Pons (tissue), 1 donor: ENCODE data around the gene DAB2IP.
A peak's percentile ranks its signal among the peaks of the same experiment; 100 is the strongest.
"Not testable (repeated sequence)": the region's sequence is repeated elsewhere in the genome, so short reads cannot be mapped to it uniquely, and the experiment has no call there.

Source experiments
- DNase-seq: peaks from one replicate; pipeline ENCODE4 v3.0.0-alpha.2; 2016; ENCODE audit warnings: low spot score

DAB2IP gene

DNA sequence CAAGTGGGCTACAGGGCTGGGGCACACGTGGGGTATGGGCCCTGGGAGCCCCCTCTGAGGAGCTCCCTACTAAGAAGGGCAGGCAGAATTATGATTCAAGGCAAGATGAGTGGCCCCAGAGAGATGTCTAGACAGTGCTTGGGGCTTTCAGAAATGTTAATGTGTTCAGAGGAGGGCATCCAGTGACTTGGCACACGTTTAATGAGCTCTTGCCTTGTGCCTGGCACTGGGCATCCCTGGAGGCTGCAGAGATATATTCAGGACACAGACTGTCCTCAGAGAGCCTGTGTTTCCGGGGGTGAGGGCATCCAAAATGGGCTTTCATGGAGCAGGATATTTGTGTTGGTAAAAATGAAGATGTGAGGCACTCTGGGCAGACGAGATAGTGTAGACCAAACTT is 25.4 kb upstream of the DAB2IP start:
- no peak for DNase-seq

- no peak for DNase-seq
Observed at GRCh38 chr9:121627427-121627826, 24.0 kb upstream of the DAB2IP start.

- DNase-seq = no peak
Observed at GRCh38 chr9:121628401-121628800, 23.0 kb upstream of the DAB2IP start.

DNA sequence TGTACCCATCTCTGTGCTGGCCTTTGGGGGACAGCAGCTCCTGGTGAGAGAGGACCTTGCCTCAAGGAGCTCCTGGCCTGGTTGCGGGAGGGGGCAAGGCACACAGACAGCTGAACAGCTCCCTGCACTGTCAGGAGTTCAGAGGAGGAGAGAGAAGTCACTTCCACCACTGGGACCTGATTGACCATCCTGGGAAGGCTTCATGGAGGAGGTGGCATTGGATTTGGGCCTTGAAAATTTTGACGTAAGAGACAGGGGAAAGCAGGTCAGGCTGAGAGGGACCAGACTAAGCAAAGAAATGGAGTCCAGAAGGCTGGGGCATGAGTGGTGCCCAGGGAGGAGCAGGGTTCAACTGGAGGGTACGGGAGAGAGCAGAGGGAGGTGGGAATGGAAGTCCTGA is 20.3 kb upstream of the DAB2IP start:
- no peak for DNase-seq

GRCh38 chr9:121631978-121632418 is 19.4 kb upstream of the DAB2IP start:
- no peak for DNase-seq

- no peak for DNase-seq
Observed at GRCh38 chr9:121633119-121633714, 18.2 kb upstream of the DAB2IP start.

DNA sequence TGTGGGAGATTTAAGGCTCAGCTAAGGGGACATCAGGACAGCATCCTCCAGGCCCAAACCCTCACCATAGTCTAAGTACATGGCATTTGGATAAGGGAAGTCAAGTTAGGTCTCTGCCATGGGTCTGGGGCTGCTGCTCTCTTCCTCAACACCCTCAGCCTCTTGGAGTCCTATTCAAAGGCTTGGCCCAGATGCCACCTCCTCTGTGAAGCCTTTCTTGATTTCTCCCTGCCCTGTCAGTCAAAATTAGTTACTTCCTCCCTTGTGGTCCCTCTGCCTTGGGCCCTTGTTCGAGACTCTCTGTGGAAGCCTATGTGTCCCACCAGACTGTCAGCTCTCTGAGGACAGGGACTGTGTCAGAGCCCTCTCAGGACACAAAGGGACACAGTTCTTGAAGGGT is 17.7 kb upstream of the DAB2IP start:
- no peak for DNase-seq

DNA sequence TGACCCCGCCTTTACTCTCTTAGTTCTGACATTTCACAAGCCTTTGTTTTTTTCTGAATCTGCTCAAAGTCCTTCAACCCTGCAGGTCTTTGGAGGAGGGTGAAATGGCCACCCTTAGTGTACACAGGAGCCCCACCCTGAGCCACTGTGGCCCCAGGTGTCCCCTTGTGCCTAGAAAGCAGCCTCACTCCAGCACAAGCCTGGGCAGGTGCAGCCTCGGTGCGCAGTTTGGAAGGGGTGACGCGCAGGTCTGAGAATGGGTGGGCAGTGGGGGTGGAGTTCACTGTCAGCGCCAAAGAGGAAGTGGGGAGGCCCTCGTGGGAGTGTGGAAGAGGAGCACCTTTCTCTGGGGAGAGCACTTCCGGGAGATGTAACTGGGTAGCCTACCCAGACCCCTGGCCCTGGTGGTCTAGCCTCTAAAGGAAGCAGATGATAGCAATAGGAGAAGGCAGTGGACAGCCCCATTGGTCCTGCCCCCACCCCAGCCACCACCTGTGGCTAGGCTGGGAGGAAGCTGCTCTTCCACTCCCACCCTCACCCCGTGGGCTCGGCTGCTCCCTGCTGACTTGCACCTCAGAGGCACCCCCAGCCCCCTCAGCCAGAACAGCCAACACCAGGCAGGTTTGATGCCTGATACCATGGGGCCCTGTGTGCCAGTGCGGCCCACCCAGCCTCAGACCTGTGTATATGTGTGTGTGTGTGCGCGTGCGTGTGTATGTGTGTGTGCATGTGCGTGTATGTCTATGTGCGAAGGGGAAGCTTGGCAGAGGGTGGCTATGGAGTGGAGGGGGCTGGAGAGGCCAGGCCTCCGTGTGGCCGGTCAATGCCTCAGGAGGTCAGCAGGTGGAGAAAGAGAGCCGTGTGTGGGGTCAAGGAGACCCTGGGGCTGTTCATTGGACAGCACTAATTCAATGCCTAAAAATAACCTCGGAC is 16.8 kb upstream of the DAB2IP start:
- no peak for DNase-seq

DNA sequence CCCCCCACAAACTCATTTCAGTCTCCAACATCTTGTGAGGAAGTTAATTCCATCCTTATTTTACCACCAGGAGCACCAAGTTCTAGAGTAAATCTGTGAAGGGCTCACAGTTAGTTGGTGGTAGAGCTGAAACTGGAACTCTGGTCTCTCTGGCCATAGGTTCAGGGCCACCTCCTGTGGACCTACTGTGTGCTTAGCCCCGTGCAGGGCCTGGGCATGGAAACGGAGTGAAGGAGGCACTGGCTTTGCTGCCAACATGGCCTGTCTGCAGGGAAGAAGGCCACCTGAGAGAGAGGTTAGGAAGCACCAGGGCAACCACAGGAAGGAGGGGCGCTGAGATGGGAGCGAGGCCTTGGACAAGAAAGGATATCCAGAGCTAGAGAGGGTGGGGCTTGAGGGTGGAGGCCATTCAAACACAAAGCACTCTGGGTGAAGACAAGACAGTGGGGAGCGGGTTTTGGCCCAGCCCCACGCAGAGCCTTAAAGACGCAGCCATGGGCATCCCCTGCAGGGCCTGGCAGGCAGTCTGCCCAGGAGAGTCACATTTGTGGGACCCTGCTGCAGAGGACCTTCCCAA is 16.0 kb upstream of the DAB2IP start:
- DNase-seq = no peak

DNA sequence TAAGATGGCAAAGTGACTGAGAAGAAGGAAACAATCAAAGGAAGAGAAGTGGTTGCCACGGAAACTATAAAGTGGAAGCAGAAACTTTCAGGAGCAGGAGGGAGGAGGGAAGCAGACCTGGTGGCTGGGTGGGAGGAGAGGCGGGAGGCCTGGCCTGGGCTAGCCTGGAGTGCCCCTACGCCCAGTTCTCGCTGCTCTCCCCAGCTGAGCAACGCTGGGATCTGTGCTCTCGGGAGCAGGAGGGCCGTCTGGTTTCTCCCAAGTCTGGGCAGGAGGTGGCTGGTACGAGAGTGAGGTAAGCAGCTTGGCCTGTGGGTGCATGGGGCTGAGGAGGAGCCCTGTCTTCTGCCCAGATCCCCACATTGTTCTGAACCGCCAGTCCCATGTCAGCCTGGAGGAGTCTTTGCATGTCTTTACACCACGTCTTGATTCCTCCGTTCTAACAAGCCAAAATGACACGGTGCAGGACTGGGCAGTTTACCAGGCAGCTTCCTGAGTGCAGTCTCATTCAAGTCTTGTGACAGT is 15.0 kb upstream of the DAB2IP start:
- DNase-seq = peak; percentile 64

- no peak for DNase-seq
Observed at GRCh38 chr9:121636978-121637712, 14.3 kb upstream of the DAB2IP start.

GRCh38 chr9:121637713-121638220 is 13.7 kb upstream of the DAB2IP start:
- DNase-seq = peak; percentile 92

DNA sequence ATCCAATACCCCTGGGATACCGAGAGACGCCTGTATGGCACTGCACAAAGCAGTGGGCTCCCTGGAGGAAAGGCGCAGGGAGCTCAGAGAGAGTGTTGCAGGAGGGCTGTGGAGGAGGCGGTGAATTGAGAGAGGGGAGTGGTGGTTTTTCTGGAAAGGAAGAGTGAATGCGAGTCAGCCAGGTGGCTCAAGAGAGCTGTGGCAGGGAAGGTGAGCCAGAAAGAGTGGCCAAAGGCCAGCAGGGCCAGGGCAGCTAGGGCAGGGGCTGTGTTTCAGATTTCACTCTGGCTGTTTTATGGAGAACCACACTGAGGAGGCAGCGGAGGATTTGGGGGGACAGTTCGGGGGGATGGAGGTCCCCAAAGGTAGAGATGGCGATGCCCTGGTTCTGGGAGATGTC is 13.0 kb upstream of the DAB2IP start:
- DNase-seq = no peak

GRCh38 chr9:121638901-121639592 is 12.4 kb upstream of the DAB2IP start:
- DNase-seq = no peak

GRCh38 chr9:121639619-121640018 is 11.8 kb upstream of the DAB2IP start:
- DNase-seq = no peak

DNA sequence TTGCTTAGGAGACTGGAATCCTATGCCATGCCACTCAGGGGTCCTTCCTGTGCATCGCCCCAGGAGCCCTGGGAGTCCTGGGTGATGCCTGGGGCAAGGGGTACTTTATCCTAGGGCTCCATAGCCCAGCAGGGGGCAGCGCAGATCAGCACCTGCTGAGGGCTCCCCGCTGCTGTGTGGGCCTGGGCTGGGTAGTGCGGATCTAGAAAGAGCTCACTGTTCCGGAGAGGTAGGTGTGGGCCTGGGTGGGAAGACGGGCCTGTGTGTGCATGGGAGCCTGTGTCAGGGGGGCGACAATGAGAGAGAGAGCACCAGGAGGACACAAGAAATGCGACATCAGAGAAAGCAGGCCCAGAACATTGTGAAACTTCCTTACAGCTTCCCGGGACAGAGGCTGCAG is 11.4 kb upstream of the DAB2IP start:
- peak; percentile 53 for DNase-seq

DNA sequence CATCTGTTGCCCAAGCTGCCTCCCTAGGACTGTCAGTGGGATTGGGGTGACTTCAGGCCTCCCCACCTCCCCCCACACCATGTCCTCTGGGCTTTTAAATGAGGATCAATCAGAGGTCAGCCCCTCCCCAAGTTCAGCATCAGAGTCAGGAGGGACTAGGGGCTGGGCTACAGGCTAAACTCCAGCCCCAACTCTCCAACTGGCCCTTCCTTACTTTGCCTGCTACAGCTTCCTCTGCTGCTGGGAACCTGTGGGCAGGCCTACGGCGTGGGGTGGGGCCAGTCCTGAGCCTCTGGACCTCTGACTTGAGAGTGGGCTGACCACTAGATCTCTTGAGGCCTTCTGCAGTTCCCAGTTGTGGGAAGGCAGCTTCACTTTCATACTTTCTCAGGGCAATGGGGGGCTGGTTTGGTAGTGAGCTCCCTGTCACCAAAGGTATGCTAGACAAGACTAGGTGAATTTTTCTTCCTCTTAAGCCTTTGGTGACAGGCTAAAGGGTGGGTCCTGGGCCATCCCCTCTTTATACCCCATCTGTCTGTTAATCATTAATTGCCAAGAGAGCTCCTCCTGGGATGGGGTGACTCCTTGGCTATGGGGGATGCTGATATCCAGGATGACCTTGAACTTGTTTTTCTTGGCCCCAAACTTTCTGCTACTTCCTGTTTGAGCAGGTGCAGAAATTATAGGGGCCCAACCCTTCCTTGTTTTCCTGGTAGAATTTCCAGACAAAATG is 10.8 kb upstream of the DAB2IP start:
- no peak for DNase-seq

DNA sequence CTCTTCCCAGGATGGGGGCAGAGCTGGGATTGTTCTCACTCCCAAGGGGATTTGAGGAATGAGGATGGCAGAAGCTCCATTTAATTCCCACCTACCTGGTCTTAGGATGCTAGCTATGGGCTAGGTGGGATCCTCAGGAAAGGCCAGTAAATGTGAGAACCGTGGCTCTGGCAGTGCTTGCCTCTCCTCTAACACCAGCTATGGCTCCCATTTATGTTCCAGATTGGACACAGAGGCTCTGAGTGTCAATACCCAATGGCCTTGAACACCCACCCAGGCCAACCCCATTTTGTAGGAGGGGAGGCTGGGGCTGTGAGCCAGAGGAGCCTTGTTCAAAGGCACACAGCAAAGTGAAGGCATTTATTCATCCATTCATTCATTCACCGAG is 10.2 kb upstream of the DAB2IP start:
- no peak for DNase-seq

GRCh38 chr9:121642758-121643157 is 8.7 kb upstream of the DAB2IP start:
- DNase-seq = no peak

DNA sequence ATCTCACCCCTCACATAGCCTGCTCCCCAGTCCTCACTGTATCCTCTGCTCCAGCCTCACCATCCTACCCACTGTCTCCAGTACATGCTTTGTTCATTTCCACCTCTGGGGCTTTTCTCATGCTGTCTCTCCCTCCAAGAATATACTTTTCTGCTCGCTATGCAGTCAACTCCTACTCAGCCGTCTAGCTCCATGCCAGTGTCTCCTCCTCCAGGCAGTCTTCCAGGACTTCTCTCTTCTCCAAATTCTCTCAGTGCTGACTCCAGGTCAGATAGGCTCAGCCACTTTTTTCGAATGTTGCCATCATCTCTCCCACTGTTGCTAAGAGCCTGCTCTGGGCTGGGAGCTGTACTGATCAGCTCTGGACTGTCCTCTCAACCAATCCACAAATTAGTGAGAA is 8.0 kb upstream of the DAB2IP start:
- DNase-seq = no peak

DNA sequence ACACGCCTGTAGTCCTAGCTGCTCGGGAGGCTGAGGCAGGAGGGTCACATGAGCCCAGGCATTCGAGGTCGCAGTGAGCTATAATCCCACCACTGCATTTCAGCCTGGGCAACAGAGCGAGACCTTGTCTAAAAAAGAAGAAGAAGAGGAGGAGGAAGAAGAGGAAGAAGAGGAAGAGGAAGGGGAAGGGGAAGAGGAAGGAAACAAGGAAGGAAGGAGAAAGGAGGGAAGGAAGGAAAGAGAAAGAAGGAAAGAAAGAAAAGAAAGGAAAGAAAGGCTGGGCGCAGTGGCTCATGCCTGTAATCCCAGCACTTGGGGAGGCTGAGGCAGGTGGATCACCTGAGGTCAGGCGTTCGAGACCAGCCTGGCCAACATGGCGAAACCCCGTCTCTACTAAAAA is 7.4 kb upstream of the DAB2IP start:
- DNase-seq = not testable (repeated sequence)
